Colon (tissue), 2 donors: ENCODE results near the gene SHLD1.
"Not testable (repeated sequence)": the region's sequence is repeated elsewhere in the genome, so short reads cannot be mapped to it uniquely, and the experiment has no call there.

ENCODE experiments used
- FAIRE-seq: peaks from 2 replicates; lab custom pipeline; 2012; peaks lifted over from hg19 to GRCh38; lab: Jason Lieb, UNC
- donor health status: control.
- donor health status: control.

The SHLD1 gene

GRCh38 chr20:5749952-5750779 is at the start of gene SHLD1:
Gene SHLD1 (plus strand): TSS chr20:5750401. CDS start chr20:5772866, 22,465 bp downstream.
- FAIRE-seq = no peak

GRCh38 chr20:5702339-5702738 is 47.9 kb upstream of the SHLD1 start:
- FAIRE-seq = not testable (repeated sequence)

- FAIRE-seq = no peak
Observed at GRCh38 chr20:5703681-5704101, 46.5 kb upstream of the SHLD1 start.

- FAIRE-seq = no peak
Observed at GRCh38 chr20:5705827-5706226, 44.4 kb upstream of the SHLD1 start.

GRCh38 chr20:5706797-5707196 is 43.4 kb upstream of the SHLD1 start:
- FAIRE-seq = no peak

GRCh38 chr20:5710551-5710950 is 39.6 kb upstream of the SHLD1 start:
- FAIRE-seq = no peak

- FAIRE-seq = no peak
Observed at GRCh38 chr20:5714261-5715041, 35.8 kb upstream of the SHLD1 start.

GRCh38 chr20:5715071-5715841 is 34.9 kb upstream of the SHLD1 start:
- FAIRE-seq = no peak

GRCh38 chr20:5716953-5717352 is 33.2 kb upstream of the SHLD1 start:
- FAIRE-seq = no peak

- no peak for FAIRE-seq
Observed at GRCh38 chr20:5718896-5719595, 31.2 kb upstream of the SHLD1 start.

- no peak for FAIRE-seq
Observed at GRCh38 chr20:5719861-5720403, 30.3 kb upstream of the SHLD1 start.

GRCh38 chr20:5720696-5721095 is 29.5 kb upstream of the SHLD1 start:
- no peak for FAIRE-seq

GRCh38 chr20:5721356-5721755 is 28.8 kb upstream of the SHLD1 start:
- not testable (repeated sequence) for FAIRE-seq

GRCh38 chr20:5722927-5723326 is 27.3 kb upstream of the SHLD1 start:
- FAIRE-seq = no peak

- FAIRE-seq = not testable (repeated sequence)
Observed at GRCh38 chr20:5725183-5725463, 25.1 kb upstream of the SHLD1 start.

- FAIRE-seq = no peak
Observed at GRCh38 chr20:5727018-5727515, 23.1 kb upstream of the SHLD1 start.

GRCh38 chr20:5729348-5729747 is 20.9 kb upstream of the SHLD1 start:
- FAIRE-seq = no peak

GRCh38 chr20:5730131-5730530 is 20.1 kb upstream of the SHLD1 start:
- FAIRE-seq = no peak

- FAIRE-seq = no peak
Observed at GRCh38 chr20:5731753-5732366, 18.3 kb upstream of the SHLD1 start.

- FAIRE-seq = no peak
Observed at GRCh38 chr20:5734602-5735001, 15.6 kb upstream of the SHLD1 start.

- FAIRE-seq = no peak
Observed at GRCh38 chr20:5735845-5736510, 14.2 kb upstream of the SHLD1 start.
